ENCODE data around the gene THRA.

GRCh38 chr17:40115101-40115436 lies 52.3 kb downstream of the THRA start:
- TF ChIP-seq CTCF (IDR thresholded peaks at IDR 0.05), result no peak
- no peak for TF ChIP-seq POLR2A (IDR thresholded peaks at IDR 0.05)
